ENCODE measurements around the gene HS3ST3B1.

Gene HS3ST3B1

GRCh38 chr17:14393723-14394122 lies 92.8 kb downstream of the HS3ST3B1 start:
- no peak for TF ChIP-seq ZFX (IDR thresholded peaks at IDR 0.05)
- TF ChIP-seq, protein P1, sequence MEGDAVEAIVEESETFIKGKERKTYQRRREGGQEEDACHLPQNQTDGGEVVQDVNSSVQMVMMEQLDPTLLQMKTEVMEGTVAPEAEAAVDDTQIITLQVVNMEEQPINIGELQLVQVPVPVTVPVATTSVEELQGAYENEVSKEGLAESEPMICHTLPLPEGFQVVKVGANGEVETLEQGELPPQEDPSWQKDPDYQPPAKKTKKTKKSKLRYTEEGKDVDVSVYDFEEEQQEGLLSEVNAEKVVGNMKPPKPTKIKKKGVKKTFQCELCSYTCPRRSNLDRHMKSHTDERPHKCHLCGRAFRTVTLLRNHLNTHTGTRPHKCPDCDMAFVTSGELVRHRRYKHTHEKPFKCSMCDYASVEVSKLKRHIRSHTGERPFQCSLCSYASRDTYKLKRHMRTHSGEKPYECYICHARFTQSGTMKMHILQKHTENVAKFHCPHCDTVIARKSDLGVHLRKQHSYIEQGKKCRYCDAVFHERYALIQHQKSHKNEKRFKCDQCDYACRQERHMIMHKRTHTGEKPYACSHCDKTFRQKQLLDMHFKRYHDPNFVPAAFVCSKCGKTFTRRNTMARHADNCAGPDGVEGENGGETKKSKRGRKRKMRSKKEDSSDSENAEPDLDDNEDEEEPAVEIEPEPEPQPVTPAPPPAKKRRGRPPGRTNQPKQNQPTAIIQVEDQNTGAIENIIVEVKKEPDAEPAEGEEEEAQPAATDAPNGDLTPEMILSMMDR (conservative IDR thresholded peaks at IDR 0.05): no peak
- H3K27ac ChIP-seq: no peak overlapping the region

DNA sequence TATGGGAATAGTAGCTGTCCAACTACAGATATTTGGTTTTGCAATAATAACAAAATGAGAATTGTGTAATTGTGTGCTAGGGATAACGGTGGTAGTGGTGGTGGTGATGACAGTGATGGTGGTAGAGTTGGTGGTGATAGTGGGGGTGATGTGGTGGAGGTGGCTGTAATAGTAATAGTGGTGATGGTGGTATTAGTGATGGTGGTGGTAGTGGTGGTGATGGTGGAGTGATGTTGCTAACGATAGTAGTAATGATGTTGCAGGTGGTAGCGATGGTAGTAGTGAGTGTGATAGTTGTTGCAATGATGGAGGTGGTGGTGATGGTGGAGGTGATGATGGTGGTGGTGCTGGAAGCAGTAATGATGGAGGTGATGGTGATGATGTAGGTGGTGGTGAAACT lies 94.4 kb downstream of the HS3ST3B1 start:
- H3K27ac ChIP-seq: no peak overlapping the region
- no peak for TF ChIP-seq ZFX (IDR thresholded peaks at IDR 0.05)
- TF ChIP-seq, protein P1 (conservative IDR thresholded peaks at IDR 0.05): no peak

- TF ChIP-seq, protein P1 (conservative IDR thresholded peaks at IDR 0.05): no peak
- H3K27ac ChIP-seq: no peak overlapping the region
Observed at GRCh38 chr17:14396547-14396946, 95.7 kb downstream of the HS3ST3B1 start.

DNA sequence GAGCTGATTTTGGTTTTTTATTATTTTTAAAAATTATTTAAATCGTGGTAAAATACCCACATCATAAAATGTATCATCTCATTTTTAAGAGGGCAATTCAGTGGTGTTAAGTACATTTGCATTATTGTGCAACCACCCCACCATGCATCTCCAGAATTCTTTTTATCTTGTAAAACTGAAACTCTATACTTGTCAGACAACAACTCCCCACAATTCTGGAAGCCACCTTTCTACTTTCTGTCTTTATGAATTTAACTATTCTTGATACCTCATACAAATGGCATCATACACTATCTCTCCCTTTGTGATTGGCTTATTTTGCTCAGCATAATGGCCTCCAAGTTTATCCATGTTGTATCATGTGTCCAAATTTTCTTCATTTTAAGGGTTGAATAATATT lies 97.9 kb downstream of the HS3ST3B1 start:
- TF ChIP-seq, protein P1 (conservative IDR thresholded peaks at IDR 0.05): no peak
- no peak for TF ChIP-seq ZFX (IDR thresholded peaks at IDR 0.05)
- H3K27ac ChIP-seq: no peak overlapping the region

All from C4-2B (cell line).